GM23338 (cell line): ENCODE measurements around the gene LMF1. TPM values are rescaled to one million over a fixed set of nuclear protein-coding genes. Genes with fewer than 3 reads are reported as not detected.

Experiments
- ATAC-seq: fragments of 200-7000 bp; cut with Tn5 transposase; 3 replicates; pipeline ENCODE4 v1.9.1; 2020
- DNase-seq: peaks from one replicate; pipeline ENCODE4 v3.0.0-alpha.2; 2015; ENCODE audit warnings: low spot score
- H2AFZ ChIP-seq: fragments of 200-600 bp; sonication (generic); 2 replicates; pipeline ENCODE4 v1.8.0; 2016; ENCODE audit warnings: antibody characterized with exemption, mild to moderate bottlenecking, moderate library complexity
- H3F3A ChIP-seq: fragments of 200-600 bp; sonication (generic); replicated peaks from 2 replicates; pipeline ENCODE4 v1.8.0; 2017; ENCODE audit warnings: antibody characterized with exemption, mixed run types, low read depth
- H3K27ac ChIP-seq: fragments of 200-600 bp; sonication (generic); 2 replicates; pipeline ENCODE4 v1.6.1; 2016; ENCODE audit warnings: low read depth
- H3K27me3 ChIP-seq: fragments of 200-600 bp; sonication (generic); 2 replicates; pipeline ENCODE4 v1.8.0; 2016; ENCODE audit warnings: mild to moderate bottlenecking, mixed run types, moderate library complexity; ENCODE audit not compliant: insufficient read depth
- H3K36me3 ChIP-seq: fragments of 200-600 bp; sonication (generic); 2 replicates; pipeline ENCODE4 v1.8.0; 2016; ENCODE audit warnings: mild to moderate bottlenecking; ENCODE audit not compliant: insufficient read depth
- H3K4me1 ChIP-seq: fragments of 200-600 bp; sonication (generic); 2 replicates; pipeline ENCODE4 v1.8.0; 2016; ENCODE audit warnings: mild to moderate bottlenecking, moderate library complexity; ENCODE audit not compliant: insufficient read depth
- H3K4me2 ChIP-seq: fragments of 200-600 bp; sonication (generic); 2 replicates; pipeline ENCODE4 v1.7.1; 2017; ENCODE audit warnings: mixed run types
- H3K4me3 ChIP-seq: fragments of 200-600 bp; sonication (generic); 2 replicates; pipeline ENCODE4 v1.6.1; 2016; ENCODE audit warnings: mixed run types
- H3K79me2 ChIP-seq: fragments of 200-600 bp; sonication (generic); replicated peaks from 2 replicates; pipeline ENCODE4 v1.8.0; 2017; ENCODE audit warnings: mild to moderate bottlenecking; ENCODE audit not compliant: insufficient read depth
- H3K9me2 ChIP-seq: fragments of 200-600 bp; sonication (generic); 2 replicates; pipeline ENCODE4 v1.8.0; 2017; ENCODE audit not compliant: insufficient read depth
- H4K20me1 ChIP-seq: fragments of 200-600 bp; sonication (generic); replicated peaks from 2 replicates; pipeline ENCODE4 v1.8.0; 2017; ENCODE audit warnings: mild to moderate bottlenecking; ENCODE audit not compliant: insufficient read depth
- H3K27ac Mint-ChIP-seq: 2 replicates; pipeline ENCODE4 v1.8.0; 2020; ENCODE audit warnings: inconsistent platforms, mild to moderate bottlenecking, moderate library complexity, mixed read lengths
- H3K27me3 Mint-ChIP-seq: 3 replicates; pipeline ENCODE4 v1.8.0; 2022; ENCODE audit warnings: low read depth, mild to moderate bottlenecking, moderate library complexity, mixed read lengths, inconsistent platforms; ENCODE audit not compliant: insufficient read depth, poor library complexity
- H3K36me3 Mint-ChIP-seq: 3 replicates; pipeline ENCODE4 v1.8.0; 2021; ENCODE audit warnings: low read depth, mild to moderate bottlenecking, inconsistent platforms, moderate library complexity, mixed read lengths
- H3K4me1 Mint-ChIP-seq: 3 replicates; pipeline ENCODE4 v1.8.0; 2020; ENCODE audit warnings: mild to moderate bottlenecking, inconsistent platforms, mixed read lengths
- H3K4me3 Mint-ChIP-seq: 3 replicates; pipeline ENCODE4 v1.8.0; 2021; ENCODE audit warnings: moderate library complexity, mild to moderate bottlenecking, inconsistent platforms, mixed read lengths
- H3K9me3 Mint-ChIP-seq: 3 replicates; pipeline ENCODE4 v1.8.0; 2020; ENCODE audit warnings: moderate library complexity, mild to moderate bottlenecking, inconsistent platforms, mixed read lengths
- CTCF ChIP-seq, 2 experiments: fragments of 200-600 bp in 1 of 2; sonication (generic) in 1 of 2; conservative IDR thresholded peaks; 2 replicates each; pipeline versions ENCODE4 v1.5.1 to v1.6.1; 2016 to 2017; ENCODE audit warnings: antibody characterized with exemption in 2 of 2, low read depth in 2 of 2, mild to moderate bottlenecking in 2 of 2, moderate library complexity in 1 of 2
- ETS1 ChIP-seq: IDR thresholded peaks from 2 replicates; pipeline ENCODE4 v1.6.1; 2016; ENCODE audit warnings: antibody characterized with exemption
- EZH2 ChIP-seq: fragments of 200-600 bp; sonication (generic); IDR thresholded peaks from one replicate; pipeline ENCODE4 v1.8.0; 2017; ENCODE audit warnings: antibody characterized with exemption, mild to moderate bottlenecking, low read depth; ENCODE audit not compliant: unreplicated experiment
- EZH2phosphoT487 ChIP-seq: fragments of 200-600 bp; sonication (generic); IDR thresholded peaks from one replicate; pipeline ENCODE4 v1.8.1; 2018; ENCODE audit warnings: antibody characterized with exemption; ENCODE audit not compliant: unreplicated experiment
- NANOG ChIP-seq: IDR thresholded peaks from 2 replicates; pipeline ENCODE4 v1.6.1; 2016; ENCODE audit warnings: antibody characterized with exemption, borderline replicate concordance
- POLR2AphosphoS5 ChIP-seq: IDR thresholded peaks from 2 replicates; pipeline ENCODE4 v1.6.1; 2016; ENCODE audit warnings: antibody characterized with exemption, low read depth
- STAT1 ChIP-seq: IDR thresholded peaks from one replicate; pipeline ENCODE4 v1.6.1; 2016; ENCODE audit warnings: antibody characterized with exemption; ENCODE audit not compliant: unreplicated experiment
- ZNF331 ChIP-seq: fragments of 250-450 bp; sonication (Bioruptor Pico); IDR thresholded peaks from 2 replicates; pipeline ENCODE4 v1.5.0; 2020; ENCODE audit warnings: low read depth, mild to moderate bottlenecking, moderate library complexity
- polyA plus RNA-seq: library from polyadenylated mRNA; unstranded; fragments of >200 nt; fragmentation: Nextera tagmentation; extraction: Ambion mirVana; gene quantifications from 2 replicates; pipeline ENCODE4 v1.2.1, GENCODE V29; 2016
- total RNA-seq: library from RNA; depleted of rRNA; stranded (reverse); fragments of >200 nt; shearing (Covaris generic); gene quantifications from 2 replicates; pipeline ENCODE4 v1.2.3, GENCODE V29; 2014
- TF ChIP-seq, protein P1 (sequence below): IDR thresholded peaks from one replicate; pipeline ENCODE4 v1.6.1; 2018; ENCODE audit warnings: antibody characterized with exemption; ENCODE audit not compliant: unreplicated experiment
- TF ChIP-seq, protein P2 (sequence below): fragments of 250-450 bp; sonication (Bioruptor Pico); IDR thresholded peaks from 2 replicates; pipeline ENCODE4 v1.5.0; 2020; ENCODE audit warnings: mild to moderate bottlenecking, moderate library complexity

LMF1 gene
- total and polyA plus RNA-seq, 2 experiments from 2014 or later, result 4.2 to 10.1 TPM

GRCh38 chr16:856101-856500 lies 114.7 kb downstream of the LMF1 start:
- Mint-ChIP-seq H3K9me3 (peaks cover 63% of the 10 kb centered on the region), H3K4me3 (no peak overlapping the region), H3K4me1 (no peaks in the 10 kb centered on the region), H3K27me3 (peaks cover 14% of the 10 kb centered on the region), H3K36me3 (peaks cover 24% of the 10 kb centered on the region; the same call in 2 of the 3 replicates), H3K27ac (no peak overlapping the region)
- no peaks in the 10 kb centered on the region for H4K20me1 ChIP-seq
- H3K36me3 ChIP-seq, result no peaks in the 10 kb centered on the region
- no peaks in the 10 kb centered on the region for H3F3A ChIP-seq
- H3K9me2 ChIP-seq, result no peaks in the 10 kb centered on the region
- no peak overlapping the region for H3K27ac ChIP-seq
- TF ChIP-seq, protein P1, sequence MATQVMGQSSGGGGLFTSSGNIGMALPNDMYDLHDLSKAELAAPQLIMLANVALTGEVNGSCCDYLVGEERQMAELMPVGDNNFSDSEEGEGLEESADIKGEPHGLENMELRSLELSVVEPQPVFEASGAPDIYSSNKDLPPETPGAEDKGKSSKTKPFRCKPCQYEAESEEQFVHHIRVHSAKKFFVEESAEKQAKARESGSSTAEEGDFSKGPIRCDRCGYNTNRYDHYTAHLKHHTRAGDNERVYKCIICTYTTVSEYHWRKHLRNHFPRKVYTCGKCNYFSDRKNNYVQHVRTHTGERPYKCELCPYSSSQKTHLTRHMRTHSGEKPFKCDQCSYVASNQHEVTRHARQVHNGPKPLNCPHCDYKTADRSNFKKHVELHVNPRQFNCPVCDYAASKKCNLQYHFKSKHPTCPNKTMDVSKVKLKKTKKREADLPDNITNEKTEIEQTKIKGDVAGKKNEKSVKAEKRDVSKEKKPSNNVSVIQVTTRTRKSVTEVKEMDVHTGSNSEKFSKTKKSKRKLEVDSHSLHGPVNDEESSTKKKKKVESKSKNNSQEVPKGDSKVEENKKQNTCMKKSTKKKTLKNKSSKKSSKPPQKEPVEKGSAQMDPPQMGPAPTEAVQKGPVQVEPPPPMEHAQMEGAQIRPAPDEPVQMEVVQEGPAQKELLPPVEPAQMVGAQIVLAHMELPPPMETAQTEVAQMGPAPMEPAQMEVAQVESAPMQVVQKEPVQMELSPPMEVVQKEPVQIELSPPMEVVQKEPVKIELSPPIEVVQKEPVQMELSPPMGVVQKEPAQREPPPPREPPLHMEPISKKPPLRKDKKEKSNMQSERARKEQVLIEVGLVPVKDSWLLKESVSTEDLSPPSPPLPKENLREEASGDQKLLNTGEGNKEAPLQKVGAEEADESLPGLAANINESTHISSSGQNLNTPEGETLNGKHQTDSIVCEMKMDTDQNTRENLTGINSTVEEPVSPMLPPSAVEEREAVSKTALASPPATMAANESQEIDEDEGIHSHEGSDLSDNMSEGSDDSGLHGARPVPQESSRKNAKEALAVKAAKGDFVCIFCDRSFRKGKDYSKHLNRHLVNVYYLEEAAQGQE, result no peak
- TF ChIP-seq ETS1 (no peak), EZH2 (no peak), NANOG (no peak), POLR2AphosphoS5 (no peak), STAT1 (no peak), CTCF (conservative IDR thresholded peaks at IDR 0.05; ENCODE audit: low read depth in 2 of 2) (no peak), ZNF331 (no peak), EZH2phosphoT487 (no peak)
- no peak for ATAC-seq
- no peaks in the 10 kb centered on the region for H3K4me1 ChIP-seq
- H3K4me2 ChIP-seq, result no peak overlapping the region
- DNase-seq, result no peak
- H2AFZ ChIP-seq, result no peak overlapping the region
- no peaks in the 10 kb centered on the region for H3K79me2 ChIP-seq
- no peak overlapping the region for H3K4me3 ChIP-seq
- H3K27me3 ChIP-seq, result no peaks in the 10 kb centered on the region

DNA sequence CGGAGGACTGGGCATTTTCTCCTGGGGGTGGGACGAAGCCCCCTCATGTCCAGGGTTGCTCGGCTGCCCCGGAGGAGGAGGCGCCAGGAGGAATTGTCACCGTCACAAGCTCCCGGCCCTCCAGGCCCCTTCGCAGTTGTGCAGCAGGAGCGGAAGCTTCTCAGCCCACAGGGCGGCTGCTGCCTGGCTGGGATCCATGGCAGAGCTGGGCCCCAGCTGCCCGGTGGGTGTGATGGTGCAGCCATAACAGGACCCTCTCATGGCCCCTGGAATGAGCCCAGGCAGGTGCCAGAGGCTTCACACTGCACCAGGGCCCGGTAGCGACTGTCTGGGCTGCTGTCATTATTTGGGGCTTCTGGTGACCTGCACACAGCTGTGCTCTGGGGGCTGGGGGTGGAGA lies 115.3 kb downstream of the LMF1 start:
- H3K4me1 Mint-ChIP-seq, result no peaks in the 10 kb centered on the region
- H3K4me3 ChIP-seq, result no peak overlapping the region
- H3K4me2 ChIP-seq, result no peak overlapping the region
- no peaks in the 10 kb centered on the region for H4K20me1 ChIP-seq
- no peaks in the 10 kb centered on the region for H3K9me2 ChIP-seq
- no peak overlapping the region for H3K27ac ChIP-seq
- peaks cover 15% of the 10 kb centered on the region for H3K27me3 Mint-ChIP-seq
- no peak overlapping the region for H3K27ac Mint-ChIP-seq
- H3K9me3 Mint-ChIP-seq, result peaks cover 63% of the 10 kb centered on the region
- no peak overlapping the region for H2AFZ ChIP-seq
- no peaks in the 10 kb centered on the region for H3K79me2 ChIP-seq
- no peaks in the 10 kb centered on the region for H3K27me3 ChIP-seq
- H3K4me3 Mint-ChIP-seq, result no peak overlapping the region
- DNase-seq (no peak), ATAC-seq (no peak)
- H3F3A ChIP-seq, result no peaks in the 10 kb centered on the region
- H3K36me3 ChIP-seq, result no peaks in the 10 kb centered on the region
- no peaks in the 10 kb centered on the region for H3K4me1 ChIP-seq
- peaks cover 26% of the 10 kb centered on the region for H3K36me3 Mint-ChIP-seq
- TF ChIP-seq STAT1 (no peak), ZNF331 (no peak), POLR2AphosphoS5 (no peak)
- TF ChIP-seq, protein P2, sequence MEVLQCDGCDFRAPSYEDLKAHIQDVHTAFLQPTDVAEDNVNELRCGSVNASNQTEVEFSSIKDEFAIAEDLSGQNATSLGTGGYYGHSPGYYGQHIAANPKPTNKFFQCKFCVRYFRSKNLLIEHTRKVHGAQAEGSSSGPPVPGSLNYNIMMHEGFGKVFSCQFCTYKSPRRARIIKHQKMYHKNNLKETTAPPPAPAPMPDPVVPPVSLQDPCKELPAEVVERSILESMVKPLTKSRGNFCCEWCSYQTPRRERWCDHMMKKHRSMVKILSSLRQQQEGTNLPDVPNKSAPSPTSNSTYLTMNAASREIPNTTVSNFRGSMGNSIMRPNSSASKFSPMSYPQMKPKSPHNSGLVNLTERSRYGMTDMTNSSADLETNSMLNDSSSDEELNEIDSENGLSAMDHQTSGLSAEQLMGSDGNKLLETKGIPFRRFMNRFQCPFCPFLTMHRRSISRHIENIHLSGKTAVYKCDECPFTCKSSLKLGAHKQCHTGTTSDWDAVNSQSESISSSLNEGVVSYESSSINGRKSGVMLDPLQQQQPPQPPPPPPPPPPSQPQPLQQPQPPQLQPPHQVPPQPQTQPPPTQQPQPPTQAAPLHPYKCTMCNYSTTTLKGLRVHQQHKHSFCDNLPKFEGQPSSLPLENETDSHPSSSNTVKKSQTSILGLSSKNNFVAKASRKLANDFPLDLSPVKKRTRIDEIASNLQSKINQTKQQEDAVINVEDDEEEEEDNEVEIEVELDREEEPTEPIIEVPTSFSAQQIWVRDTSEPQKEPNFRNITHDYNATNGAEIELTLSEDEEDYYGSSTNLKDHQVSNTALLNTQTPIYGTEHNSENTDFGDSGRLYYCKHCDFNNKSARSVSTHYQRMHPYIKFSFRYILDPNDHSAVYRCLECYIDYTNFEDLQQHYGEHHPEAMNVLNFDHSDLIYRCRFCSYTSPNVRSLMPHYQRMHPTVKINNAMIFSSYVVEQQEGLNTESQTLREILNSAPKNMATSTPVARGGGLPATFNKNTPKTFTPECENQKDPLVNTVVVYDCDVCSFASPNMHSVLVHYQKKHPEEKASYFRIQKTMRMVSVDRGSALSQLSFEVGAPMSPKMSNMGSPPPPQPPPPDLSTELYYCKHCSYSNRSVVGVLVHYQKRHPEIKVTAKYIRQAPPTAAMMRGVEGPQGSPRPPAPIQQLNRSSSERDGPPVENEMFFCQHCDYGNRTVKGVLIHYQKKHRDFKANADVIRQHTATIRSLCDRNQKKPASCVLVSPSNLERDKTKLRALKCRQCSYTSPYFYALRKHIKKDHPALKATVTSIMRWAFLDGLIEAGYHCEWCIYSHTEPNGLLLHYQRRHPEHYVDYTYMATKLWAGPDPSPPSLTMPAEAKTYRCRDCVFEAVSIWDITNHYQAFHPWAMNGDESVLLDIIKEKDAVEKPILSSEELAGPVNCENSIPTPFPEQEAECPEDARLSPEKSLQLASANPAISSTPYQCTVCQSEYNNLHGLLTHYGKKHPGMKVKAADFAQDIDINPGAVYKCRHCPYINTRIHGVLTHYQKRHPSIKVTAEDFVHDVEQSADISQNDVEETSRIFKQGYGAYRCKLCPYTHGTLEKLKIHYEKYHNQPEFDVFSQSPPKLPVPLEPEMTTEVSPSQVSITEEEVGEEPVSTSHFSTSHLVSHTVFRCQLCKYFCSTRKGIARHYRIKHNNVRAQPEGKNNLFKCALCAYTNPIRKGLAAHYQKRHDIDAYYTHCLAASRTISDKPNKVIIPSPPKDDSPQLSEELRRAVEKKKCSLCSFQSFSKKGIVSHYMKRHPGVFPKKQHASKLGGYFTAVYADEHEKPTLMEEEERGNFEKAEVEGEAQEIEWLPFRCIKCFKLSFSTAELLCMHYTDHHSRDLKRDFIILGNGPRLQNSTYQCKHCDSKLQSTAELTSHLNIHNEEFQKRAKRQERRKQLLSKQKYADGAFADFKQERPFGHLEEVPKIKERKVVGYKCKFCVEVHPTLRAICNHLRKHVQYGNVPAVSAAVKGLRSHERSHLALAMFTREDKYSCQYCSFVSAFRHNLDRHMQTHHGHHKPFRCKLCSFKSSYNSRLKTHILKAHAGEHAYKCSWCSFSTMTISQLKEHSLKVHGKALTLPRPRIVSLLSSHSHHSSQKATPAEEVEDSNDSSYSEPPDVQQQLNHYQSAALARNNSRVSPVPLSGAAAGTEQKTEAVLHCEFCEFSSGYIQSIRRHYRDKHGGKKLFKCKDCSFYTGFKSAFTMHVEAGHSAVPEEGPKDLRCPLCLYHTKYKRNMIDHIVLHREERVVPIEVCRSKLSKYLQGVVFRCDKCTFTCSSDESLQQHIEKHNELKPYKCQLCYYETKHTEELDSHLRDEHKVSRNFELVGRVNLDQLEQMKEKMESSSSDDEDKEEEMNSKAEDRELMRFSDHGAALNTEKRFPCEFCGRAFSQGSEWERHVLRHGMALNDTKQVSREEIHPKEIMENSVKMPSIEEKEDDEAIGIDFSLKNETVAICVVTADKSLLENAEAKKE (CRISPR knock-in tag), result no peak
